IPS-18a (cell line): ENCODE results near the gene SWI5.

Experiments
- H3K27ac ChIP-seq: one replicate; pipeline ENCODE4 v1.5.1; 2013; ENCODE audit warnings: low read length
- H3K27me3 ChIP-seq: one replicate; pipeline ENCODE4 v1.6.1; 2013; ENCODE audit warnings: mild to moderate bottlenecking, low read length; ENCODE audit not compliant: control insufficient read depth, insufficient read depth
- H3K36me3 ChIP-seq: one replicate; pipeline ENCODE4 v1.6.1; 2013; ENCODE audit warnings: low read depth, low read length; ENCODE audit not compliant: control insufficient read depth
- H3K4me1 ChIP-seq: one replicate; pipeline ENCODE4 v1.6.1; 2013; ENCODE audit warnings: low read depth, low read length; ENCODE audit not compliant: control insufficient read depth
- H3K4me3 ChIP-seq: one replicate; pipeline ENCODE4 v1.5.1; 2013; ENCODE audit warnings: low read length
- H3K9ac ChIP-seq: one replicate; pipeline ENCODE4 v1.6.1; 2013; ENCODE audit warnings: mild to moderate bottlenecking, low read length, moderate library complexity
- H3K9me3 ChIP-seq: one replicate; pipeline ENCODE4 v1.6.1; 2013; ENCODE audit warnings: low read depth, low read length; ENCODE audit not compliant: control insufficient read depth

SWI5 gene

GRCh38 chr9:128244837-128245231, 31.2 kb upstream of the SWI5 start:
- Histone ChIP-seq H3K27ac (no peak overlapping the region), H3K36me3 (peaks cover 3% of the 10 kb centered on the region), H3K27me3 (no peaks in the 10 kb centered on the region), H3K4me1 (peaks cover 5% of the 10 kb centered on the region), H3K4me3 (no peak overlapping the region), H3K9ac (no peak overlapping the region), H3K9me3 (no peaks in the 10 kb centered on the region)

GRCh38 chr9:128245421-128246151, 30.5 kb upstream of the SWI5 start:
- peaks cover 5% of the 10 kb centered on the region for H3K4me1 ChIP-seq
- no peaks in the 10 kb centered on the region for H3K27me3 ChIP-seq
- no peak overlapping the region for H3K4me3 ChIP-seq
- no peaks in the 10 kb centered on the region for H3K9me3 ChIP-seq
- no peak overlapping the region for H3K9ac ChIP-seq
- no peak overlapping the region for H3K27ac ChIP-seq
- peaks cover 3% of the 10 kb centered on the region for H3K36me3 ChIP-seq

- Histone ChIP-seq H3K4me1 (peaks cover 5% of the 10 kb centered on the region), H3K9me3 (no peaks in the 10 kb centered on the region), H3K27me3 (no peaks in the 10 kb centered on the region), H3K4me3 (no peak overlapping the region), H3K27ac (no peak overlapping the region), H3K9ac (no peak overlapping the region), H3K36me3 (peaks cover 3% of the 10 kb centered on the region)
Measured at GRCh38 chr9:128246471-128246870, 29.6 kb upstream of the SWI5 start.

- H3K4me3 ChIP-seq: no peak overlapping the region
- peaks cover 5% of the 10 kb centered on the region for H3K4me1 ChIP-seq
- no peak overlapping the region for H3K27ac ChIP-seq
- no peak overlapping the region for H3K9ac ChIP-seq
- no peaks in the 10 kb centered on the region for H3K27me3 ChIP-seq
- H3K9me3 ChIP-seq: no peaks in the 10 kb centered on the region
- peaks cover 3% of the 10 kb centered on the region for H3K36me3 ChIP-seq
Measured at GRCh38 chr9:128247226-128247803, 28.8 kb upstream of the SWI5 start.

GRCh38 chr9:128249558-128249907, 26.5 kb upstream of the SWI5 start:
- Histone ChIP-seq H3K9me3 (no peaks in the 10 kb centered on the region), H3K9ac (no peak overlapping the region), H3K4me3 (no peak overlapping the region), H3K4me1 (peaks cover 5% of the 10 kb centered on the region), H3K27me3 (no peaks in the 10 kb centered on the region), H3K27ac (no peak overlapping the region), H3K36me3 (peaks cover 3% of the 10 kb centered on the region)

GRCh38 chr9:128249908-128250838, 25.9 kb upstream of the SWI5 start:
- Histone ChIP-seq H3K27me3 (no peaks in the 10 kb centered on the region), H3K9ac (no peak overlapping the region), H3K4me3 (peak overlapping the region; percentile 35), H3K9me3 (no peaks in the 10 kb centered on the region), H3K27ac (no peak overlapping the region), H3K36me3 (peaks cover 3% of the 10 kb centered on the region), H3K4me1 (peaks cover 7% of the 10 kb centered on the region)

- Histone ChIP-seq H3K9ac (no peak overlapping the region), H3K4me1 (peaks cover 3% of the 10 kb centered on the region), H3K4me3 (peak overlapping the region; percentile 35), H3K27ac (no peak overlapping the region), H3K36me3 (peaks cover 3% of the 10 kb centered on the region), H3K9me3 (no peaks in the 10 kb centered on the region), H3K27me3 (no peaks in the 10 kb centered on the region)
Measured at GRCh38 chr9:128250839-128251731, 25.0 kb upstream of the SWI5 start.

- no peak overlapping the region for H3K9ac ChIP-seq
- H3K4me3 ChIP-seq: no peak overlapping the region
Measured at GRCh38 chr9:128251732-128252100, 24.4 kb upstream of the SWI5 start.

GRCh38 chr9:128252317-128253139, 23.5 kb upstream of the SWI5 start:
- no peak overlapping the region for H3K9ac ChIP-seq
- H3K27ac ChIP-seq: no peak overlapping the region
- H3K36me3 ChIP-seq: peaks cover 9% of the 10 kb centered on the region
- no peaks in the 10 kb centered on the region for H3K27me3 ChIP-seq
- no peak overlapping the region for H3K4me3 ChIP-seq
- H3K4me1 ChIP-seq: peaks cover 3% of the 10 kb centered on the region
- no peaks in the 10 kb centered on the region for H3K9me3 ChIP-seq

More at GRCh38 chr9:128251732-128252100, 24.4 kb upstream of the SWI5 start:
- no peaks in the 10 kb centered on the region for H3K9me3 ChIP-seq
- H3K36me3 ChIP-seq: peaks cover 3% of the 10 kb centered on the region
- no peak overlapping the region for H3K27ac ChIP-seq
- peaks cover 3% of the 10 kb centered on the region for H3K4me1 ChIP-seq
- no peaks in the 10 kb centered on the region for H3K27me3 ChIP-seq

GRCh38 chr9:128253140-128253990, 22.7 kb upstream of the SWI5 start:
- peaks cover 3% of the 10 kb centered on the region for H3K4me1 ChIP-seq
- H3K36me3 ChIP-seq: peaks cover 11% of the 10 kb centered on the region
- H3K9me3 ChIP-seq: no peaks in the 10 kb centered on the region
- H3K27me3 ChIP-seq: no peaks in the 10 kb centered on the region
- no peak overlapping the region for H3K27ac ChIP-seq
- H3K4me3 ChIP-seq: no peak overlapping the region
- H3K9ac ChIP-seq: no peak overlapping the region
